Nephron (organoid): Measurements from ENCODE around the gene RPL37A.

Source experiments
- H3K27ac Mint-ChIP-seq, 3 experiments: 2 replicates each; pipeline ENCODE4 v1.8.0; 2020; ENCODE audit warnings: mixed read lengths in 3 of 3, mild to moderate bottlenecking in 2 of 3, moderate library complexity in 1 of 3
- H3K27me3 Mint-ChIP-seq: 2 replicates; pipeline ENCODE4 v1.8.0; 2021; ENCODE audit warnings: low read depth, mild to moderate bottlenecking, moderate library complexity, mixed read lengths
- H3K36me3 Mint-ChIP-seq: 2 replicates; pipeline ENCODE4 v1.8.0; 2020; ENCODE audit warnings: low read depth, mixed read lengths
- H3K4me1 Mint-ChIP-seq: 2 replicates; pipeline ENCODE4 v1.8.0; 2020; ENCODE audit warnings: mixed read lengths
- H3K4me3 Mint-ChIP-seq, 3 experiments: 2 replicates each; pipeline ENCODE4 v1.8.0; 2020; ENCODE audit warnings: mild to moderate bottlenecking in 3 of 3, mixed read lengths in 3 of 3, moderate library complexity in 2 of 3
- H3K9me3 Mint-ChIP-seq: 2 replicates; pipeline ENCODE4 v1.8.0; 2020; ENCODE audit warnings: mixed read lengths
- TF ChIP-seq, protein P1 (sequence below), 3 experiments: fragments of 200-600 bp; sonication (generic); IDR thresholded peaks; one replicate each; pipeline ENCODE4 v1.5.0; 2021; ENCODE audit warnings: antibody characterized with exemption in 3 of 3; ENCODE audit not compliant: unreplicated experiment in 3 of 3

RPL37A gene

GRCh38 chr2:216480221-216480620 lies 18.4 kb upstream of the RPL37A start:
- TF ChIP-seq, protein P1, sequence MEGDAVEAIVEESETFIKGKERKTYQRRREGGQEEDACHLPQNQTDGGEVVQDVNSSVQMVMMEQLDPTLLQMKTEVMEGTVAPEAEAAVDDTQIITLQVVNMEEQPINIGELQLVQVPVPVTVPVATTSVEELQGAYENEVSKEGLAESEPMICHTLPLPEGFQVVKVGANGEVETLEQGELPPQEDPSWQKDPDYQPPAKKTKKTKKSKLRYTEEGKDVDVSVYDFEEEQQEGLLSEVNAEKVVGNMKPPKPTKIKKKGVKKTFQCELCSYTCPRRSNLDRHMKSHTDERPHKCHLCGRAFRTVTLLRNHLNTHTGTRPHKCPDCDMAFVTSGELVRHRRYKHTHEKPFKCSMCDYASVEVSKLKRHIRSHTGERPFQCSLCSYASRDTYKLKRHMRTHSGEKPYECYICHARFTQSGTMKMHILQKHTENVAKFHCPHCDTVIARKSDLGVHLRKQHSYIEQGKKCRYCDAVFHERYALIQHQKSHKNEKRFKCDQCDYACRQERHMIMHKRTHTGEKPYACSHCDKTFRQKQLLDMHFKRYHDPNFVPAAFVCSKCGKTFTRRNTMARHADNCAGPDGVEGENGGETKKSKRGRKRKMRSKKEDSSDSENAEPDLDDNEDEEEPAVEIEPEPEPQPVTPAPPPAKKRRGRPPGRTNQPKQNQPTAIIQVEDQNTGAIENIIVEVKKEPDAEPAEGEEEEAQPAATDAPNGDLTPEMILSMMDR (IDR thresholded peaks at IDR 0.05; ENCODE audit: unreplicated experiment in 3 of 3), result no peak
- Mint-ChIP-seq H3K4me3 (no peak overlapping the region), H3K27me3 (no peaks in the 10 kb centered on the region), H3K4me1 (no peaks in the 10 kb centered on the region), H3K27ac (no peak overlapping the region), H3K36me3 (peaks cover 60% of the 10 kb centered on the region), H3K9me3 (no peaks in the 10 kb centered on the region)

DNA sequence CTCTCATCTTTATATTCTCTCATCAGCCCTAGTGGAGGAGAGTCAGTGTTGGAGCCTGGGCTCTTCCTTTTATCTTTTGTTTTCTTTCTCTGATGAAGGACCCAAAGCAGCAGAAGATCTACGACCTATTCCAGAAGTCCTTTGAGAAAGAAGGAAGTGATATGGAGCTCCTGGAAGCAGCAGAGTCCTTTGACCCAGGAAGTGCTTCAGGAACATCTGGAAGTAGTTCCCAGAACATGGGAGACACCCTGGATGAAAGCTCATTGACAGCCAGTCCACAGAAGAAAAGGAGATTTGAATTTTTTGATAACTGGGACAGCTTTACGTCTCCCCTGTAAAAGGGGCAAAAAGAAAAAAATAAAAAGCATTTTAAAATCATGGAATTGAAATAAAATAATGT lies 16.0 kb upstream of the RPL37A start:
- Mint-ChIP-seq H3K27ac (no peak overlapping the region), H3K4me3 (no peak overlapping the region), H3K27me3 (no peaks in the 10 kb centered on the region), H3K4me1 (no peaks in the 10 kb centered on the region), H3K9me3 (no peaks in the 10 kb centered on the region), H3K36me3 (peaks cover 43% of the 10 kb centered on the region)
- TF ChIP-seq, protein P1 (IDR thresholded peaks at IDR 0.05; ENCODE audit: unreplicated experiment in 3 of 3), result no peak

DNA sequence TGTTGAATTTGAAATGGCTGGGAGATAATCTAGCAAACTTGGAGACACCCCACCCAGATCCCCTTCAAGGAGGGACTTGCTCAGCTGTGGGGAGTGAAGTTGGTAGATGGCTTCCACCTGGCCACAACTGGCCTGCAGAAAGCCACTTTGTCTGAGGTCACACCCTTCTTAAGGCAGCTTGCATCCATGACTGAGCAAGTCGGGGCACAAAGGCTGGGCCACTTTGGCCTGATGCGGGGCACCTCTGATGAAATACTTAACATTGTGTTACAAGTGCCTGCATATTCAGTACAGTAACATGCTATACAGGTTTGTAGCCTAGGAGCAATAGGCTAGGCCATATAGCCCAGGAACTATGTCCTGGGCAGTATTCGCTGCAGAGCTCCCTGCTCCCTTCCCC lies 13.4 kb upstream of the RPL37A start:
- Mint-ChIP-seq H3K4me3 (no peak overlapping the region), H3K27ac (no peak overlapping the region), H3K27me3 (no peaks in the 10 kb centered on the region), H3K9me3 (no peaks in the 10 kb centered on the region), H3K36me3 (peaks cover 28% of the 10 kb centered on the region), H3K4me1 (no peaks in the 10 kb centered on the region)
- TF ChIP-seq, protein P1 (IDR thresholded peaks at IDR 0.05; ENCODE audit: unreplicated experiment in 3 of 3), result no peak

- H3K9me3 Mint-ChIP-seq, result no peaks in the 10 kb centered on the region
- no peak overlapping the region for H3K27ac Mint-ChIP-seq
- peaks cover 23% of the 10 kb centered on the region for H3K36me3 Mint-ChIP-seq
- H3K4me1 Mint-ChIP-seq, result no peaks in the 10 kb centered on the region
- no peaks in the 10 kb centered on the region for H3K27me3 Mint-ChIP-seq
- TF ChIP-seq, protein P1 (IDR thresholded peaks at IDR 0.05; ENCODE audit: unreplicated experiment in 3 of 3), result no peak
- no peak overlapping the region for H3K4me3 Mint-ChIP-seq
Observed at GRCh38 chr2:216485745-216486144, 12.9 kb upstream of the RPL37A start.

DNA sequence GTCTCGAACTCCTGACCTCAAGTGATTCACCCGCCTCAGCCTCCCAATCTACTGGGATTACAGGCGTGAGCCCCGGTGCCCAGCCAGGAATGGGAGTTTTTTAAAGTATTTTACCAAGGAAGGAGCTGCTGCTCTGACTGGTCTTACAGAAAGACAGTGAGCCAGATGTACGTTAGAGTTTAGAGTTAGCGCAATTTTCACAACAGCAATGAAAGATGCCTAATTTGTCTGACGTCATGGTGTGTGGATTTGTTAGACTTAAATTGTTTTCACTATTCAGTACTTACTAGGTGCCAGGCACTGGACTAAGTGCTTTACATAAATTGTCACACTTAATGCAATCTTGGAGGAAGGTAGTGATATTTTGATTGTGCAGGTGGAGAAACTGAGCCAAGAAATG lies 12.4 kb upstream of the RPL37A start:
- Mint-ChIP-seq H3K9me3 (no peaks in the 10 kb centered on the region), H3K27ac (no peak overlapping the region), H3K4me1 (no peaks in the 10 kb centered on the region), H3K4me3 (no peak overlapping the region), H3K36me3 (peaks cover 20% of the 10 kb centered on the region), H3K27me3 (no peaks in the 10 kb centered on the region)
- TF ChIP-seq, protein P1 (IDR thresholded peaks at IDR 0.05; ENCODE audit: unreplicated experiment in 3 of 3), result no peak

GRCh38 chr2:216486708-216487107 lies 11.9 kb upstream of the RPL37A start:
- no peak overlapping the region for H3K27ac Mint-ChIP-seq
- peaks cover under 1% of the 10 kb centered on the region for H3K4me1 Mint-ChIP-seq
- H3K9me3 Mint-ChIP-seq, result no peaks in the 10 kb centered on the region
- H3K4me3 Mint-ChIP-seq, result no peak overlapping the region
- TF ChIP-seq, protein P1 (IDR thresholded peaks at IDR 0.05; ENCODE audit: unreplicated experiment in 3 of 3), result no peak
- H3K36me3 Mint-ChIP-seq, result peaks cover 18% of the 10 kb centered on the region
- H3K27me3 Mint-ChIP-seq, result no peaks in the 10 kb centered on the region
